Fibroblast of lung (primary cell): ENCODE measurements around the gene NUDT13.

ENCODE experiments used
- CTCF ChIP-seq, 2 donors: IDR thresholded peaks in 1 of 2; conservative IDR thresholded peaks in 1 of 2; 1 replicate in 1 of 2; 2 replicates in 1 of 2; pipeline ENCODE4 v1.5.1; 2011 to 2012; ENCODE audit warnings: low read length in 2 of 2, control low read depth in 1 of 2, inconsistent platforms in 1 of 2, low read depth in 1 of 2, mild to moderate bottlenecking in 1 of 2
- EZH2 ChIP-seq: IDR thresholded peaks from 2 replicates; pipeline ENCODE4 v1.5.1; 2012; ENCODE audit warnings: low read length, control low read depth, mild to moderate bottlenecking; ENCODE audit errors: missing control alignments

- TF ChIP-seq CTCF (conservative IDR thresholded peaks at IDR 0.05 in 1 of 2, IDR thresholded peaks at IDR 0.05 in 1 of 2; ENCODE audit: low read depth in 1 of 2, low read length in 2 of 2) (no peak), EZH2 (no peak)
These were observed 22.0 kb upstream of the NUDT13 start for GRCh38 chr10:73088304-73088703.
